Neural cell (in vitro differentiated cells): ENCODE measurements around the gene TMC1. TPM values are rescaled to one million over a fixed set of nuclear protein-coding genes. Genes with fewer than 3 reads are reported as not detected.
"Not testable (repeated sequence)": the region's sequence is repeated elsewhere in the genome, so short reads cannot be mapped to it uniquely, and the experiment has no call there.

Experiments
- H2AFZ ChIP-seq: fragments of 200-600, 300-800 bp; sonication (generic), shearing (Covaris generic); 2 replicates; pipeline ENCODE4 v1.6.0; 2014; ENCODE audit warnings: low read depth, mild to moderate bottlenecking, antibody characterized with exemption, low read length, moderate library complexity
- H3F3A ChIP-seq: fragments of 200-600 bp; shearing (Covaris generic); 2 replicates; pipeline ENCODE4 v1.6.1; 2016; ENCODE audit warnings: mild to moderate bottlenecking, moderate library complexity, mixed read lengths, antibody characterized with exemption, low read length; ENCODE audit not compliant: insufficient read depth, poor library complexity, severe bottlenecking
- H3K27ac ChIP-seq: fragments of 200-600, 300-800 bp; sonication (generic), shearing (Covaris generic); 2 replicates; pipeline ENCODE4 v1.5.1; 2014; ENCODE audit warnings: mild to moderate bottlenecking, low read length, moderate library complexity
- H3K27me3 ChIP-seq: fragments of 300-800, 200-600 bp; sonication (generic), shearing (Covaris generic); 2 replicates; pipeline ENCODE4 v1.6.0; 2014; ENCODE audit warnings: mild to moderate bottlenecking, low read depth, low read length, moderate library complexity; ENCODE audit not compliant: insufficient read depth
- H3K36me3 ChIP-seq: fragments of 300-800, 200-600 bp; sonication (generic), shearing (Covaris generic); 2 replicates; pipeline ENCODE4 v1.5.1; 2014; ENCODE audit warnings: mild to moderate bottlenecking, antibody characterized with exemption, low read length, moderate library complexity; ENCODE audit not compliant: insufficient read depth
- H3K4me2 ChIP-seq: fragments of 300-800, 200-600 bp; sonication (generic), shearing (Covaris generic); 2 replicates; pipeline ENCODE4 v1.6.0; 2014; ENCODE audit warnings: mild to moderate bottlenecking, low read length
- H3K4me3 ChIP-seq: fragments of 300-800, 200-600 bp; sonication (generic), shearing (Covaris generic); 2 replicates; pipeline ENCODE4 v1.5.1; 2014; ENCODE audit warnings: mild to moderate bottlenecking, low read length, moderate library complexity
- H3K79me2 ChIP-seq: fragments of 200-600 bp; shearing (Covaris generic); replicated peaks from 2 replicates; pipeline ENCODE4 v1.6.0; 2014; ENCODE audit warnings: mild to moderate bottlenecking, low read length, moderate library complexity; ENCODE audit not compliant: insufficient read depth
- H3K9ac ChIP-seq: fragments of 300-800, 200-600 bp; sonication (generic), shearing (Covaris generic); 2 replicates; pipeline ENCODE4 v1.6.1; 2016; ENCODE audit warnings: mild to moderate bottlenecking, low read length, mixed read lengths
- H3K9me2 ChIP-seq: fragments of 200-600 bp; shearing (Covaris generic); 2 replicates; pipeline ENCODE4 v1.6.1; 2016; ENCODE audit warnings: mild to moderate bottlenecking, low read length, mixed read lengths; ENCODE audit not compliant: insufficient read depth
- H3K9me3 ChIP-seq: fragments of 200-600, 300-800 bp; sonication (generic), shearing (Covaris generic); 2 replicates; pipeline ENCODE4 v1.6.1; 2016; ENCODE audit warnings: mild to moderate bottlenecking, mixed run types, low read length, moderate library complexity, mixed read lengths
- H4K20me1 ChIP-seq: fragments of 200-600 bp; shearing (Covaris generic); 2 replicates; pipeline ENCODE4 v1.6.1; 2016; ENCODE audit warnings: mild to moderate bottlenecking, mixed run types; ENCODE audit not compliant: insufficient read depth
- EP300 ChIP-seq: fragments of 450-650 bp; conservative IDR thresholded peaks from 2 replicates; pipeline ENCODE4 v1.6.1; 2014; ENCODE audit warnings: antibody characterized with exemption, mild to moderate bottlenecking, moderate library complexity; ENCODE audit not compliant: poor library complexity, severe bottlenecking
- EZH2 ChIP-seq: fragments of 200-600, 300-800 bp; shearing (Covaris generic), sonication (generic); IDR thresholded peaks from 2 replicates; pipeline ENCODE4 v1.6.1; 2014; ENCODE audit warnings: antibody characterized with exemption, low read length, borderline replicate concordance, mild to moderate bottlenecking; ENCODE audit not compliant: insufficient read depth, poor library complexity, severe bottlenecking
- MXI1 ChIP-seq: fragments of 450-650 bp; conservative IDR thresholded peaks from 2 replicates; pipeline ENCODE4 v1.6.1; 2014; ENCODE audit warnings: antibody characterized with exemption, mild to moderate bottlenecking; ENCODE audit not compliant: poor library complexity, severe bottlenecking
- POLR2AphosphoS5 ChIP-seq: IDR thresholded peaks from 2 replicates; pipeline ENCODE4 v1.6.1; 2012
- RAD21 ChIP-seq: fragments of 450-650 bp; conservative IDR thresholded peaks from 2 replicates; pipeline ENCODE4 v1.6.1; 2014; ENCODE audit warnings: antibody characterized with exemption, mild to moderate bottlenecking, moderate library complexity
- SMC3 ChIP-seq: fragments of 450-650 bp; conservative IDR thresholded peaks from 2 replicates; pipeline ENCODE4 v1.6.1; 2014; ENCODE audit warnings: antibody characterized with exemption, mild to moderate bottlenecking, moderate library complexity; ENCODE audit not compliant: poor library complexity
- TAF1 ChIP-seq: IDR thresholded peaks from 2 replicates; pipeline ENCODE4 v1.6.1; 2012; ENCODE audit warnings: low read depth
- polyA minus RNA-seq: library from RNA; depleted of rRNA, polyadenylated mRNA; stranded (reverse); fragments of >200 nt; gene quantifications from 2 replicates; pipeline ENCODE4 v1.2.3, GENCODE V29; 2014
- polyA plus RNA-seq: library from polyadenylated mRNA; depleted of rRNA; stranded (reverse); fragments of >200 nt; gene quantifications from 2 replicates; pipeline ENCODE4 v1.2.3, GENCODE V29; 2014
- TF ChIP-seq, protein P1 (sequence below): fragments of 450-650 bp; IDR thresholded peaks from 2 replicates; pipeline ENCODE4 v1.5.1; 2014; ENCODE audit warnings: antibody characterized with exemption, mild to moderate bottlenecking, moderate library complexity; ENCODE audit not compliant: poor library complexity, severe bottlenecking
- TF ChIP-seq, protein P2 (sequence below): IDR thresholded peaks from 2 replicates; pipeline ENCODE4 v1.6.1; 2012; ENCODE audit warnings: borderline replicate concordance

Gene TMC1
- polyA plus RNA-seq (not detected in 2 replicates), polyA minus RNA-seq (not detected in 2 replicates)

DNA sequence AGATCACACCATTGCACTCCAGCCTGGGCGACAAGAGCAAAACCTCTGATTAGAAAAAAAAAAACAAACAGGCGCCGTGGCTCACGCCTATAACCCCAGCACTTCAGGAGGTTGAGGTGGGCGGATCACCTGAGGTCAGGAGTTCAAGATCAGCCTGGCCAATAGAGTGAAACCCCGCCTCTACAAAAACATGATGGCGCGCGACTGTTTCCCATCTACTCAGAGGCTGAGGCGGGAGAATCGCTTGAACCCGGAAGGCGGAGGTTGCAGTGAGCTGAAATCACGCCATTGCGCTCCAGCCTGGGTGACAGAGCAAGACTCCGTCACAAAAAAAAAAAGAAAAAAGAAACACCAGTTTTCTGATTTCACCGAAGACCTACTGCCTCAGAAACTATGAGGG lies at the start of gene TMC1:
TMC1 (plus strand) TSS at position 193 of the 400 bp plus-strand sequence. CDS start 127,041 bp downstream, outside the sequence.
- not testable (repeated sequence) for H3K79me2 ChIP-seq, H3K4me2 ChIP-seq, H3K9me3 ChIP-seq, H3K27me3 ChIP-seq, H3F3A ChIP-seq, H4K20me1 ChIP-seq, H3K9ac ChIP-seq, H2AFZ ChIP-seq, H3K36me3 ChIP-seq, H3K27ac ChIP-seq, H3K4me3 ChIP-seq, H3K9me2 ChIP-seq

DNA sequence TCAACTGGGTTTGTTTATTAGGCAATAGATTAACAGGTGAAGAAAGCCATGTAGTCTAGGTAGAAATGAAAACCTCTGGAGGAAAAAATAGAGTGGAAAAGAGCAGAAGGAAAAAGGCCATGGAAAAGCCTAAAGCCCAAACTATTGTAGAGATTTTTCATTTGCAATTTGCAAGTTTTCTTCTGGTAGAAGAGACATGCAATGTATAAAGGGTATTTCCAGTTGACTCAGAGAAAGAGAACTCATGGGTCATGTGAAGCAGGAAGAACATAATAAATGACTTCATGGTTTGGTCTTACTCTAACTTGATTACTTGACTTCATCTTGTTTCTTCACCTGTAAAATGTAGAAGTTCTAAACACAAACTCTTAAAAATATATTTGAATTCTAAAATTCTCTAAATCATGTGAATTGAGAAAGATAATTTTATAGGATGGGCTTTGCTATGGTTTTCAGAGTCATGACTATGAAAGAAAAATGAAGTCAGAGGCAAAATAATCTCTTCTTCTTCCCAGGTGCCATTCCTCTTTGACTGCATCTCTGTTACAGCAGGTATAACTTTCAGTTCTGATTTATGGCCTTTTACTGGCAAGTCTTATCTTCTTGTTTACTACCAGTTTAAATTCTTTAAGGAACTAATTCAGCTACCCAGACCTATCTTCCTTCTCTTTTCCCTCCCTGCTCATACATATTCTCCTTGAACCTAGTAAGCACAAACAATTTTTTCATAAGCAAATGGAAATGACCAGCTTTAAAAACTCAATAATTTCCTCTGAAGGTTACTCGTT lies 47.7 kb upstream of the TMC1 start:
- H2AFZ ChIP-seq: no peak overlapping the region

More for the DNA sequence above, 47.7 kb upstream of the TMC1 start:
- Histone ChIP-seq H4K20me1 (no peaks in the 10 kb centered on the region), H3K27ac (no peak overlapping the region), H3K9me3 (no peaks in the 10 kb centered on the region), H3F3A (no peaks in the 10 kb centered on the region), H3K9me2 (no peaks in the 10 kb centered on the region), H3K4me3 (no peak overlapping the region), H3K79me2 (no peaks in the 10 kb centered on the region), H3K9ac (no peak overlapping the region), H3K4me2 (no peak overlapping the region), H3K36me3 (no peaks in the 10 kb centered on the region), H3K27me3 (no peaks in the 10 kb centered on the region)
- TF ChIP-seq SMC3: no peak
- no peak for TF ChIP-seq MXI1
- no peak for TF ChIP-seq EP300
- TF ChIP-seq, protein P1, sequence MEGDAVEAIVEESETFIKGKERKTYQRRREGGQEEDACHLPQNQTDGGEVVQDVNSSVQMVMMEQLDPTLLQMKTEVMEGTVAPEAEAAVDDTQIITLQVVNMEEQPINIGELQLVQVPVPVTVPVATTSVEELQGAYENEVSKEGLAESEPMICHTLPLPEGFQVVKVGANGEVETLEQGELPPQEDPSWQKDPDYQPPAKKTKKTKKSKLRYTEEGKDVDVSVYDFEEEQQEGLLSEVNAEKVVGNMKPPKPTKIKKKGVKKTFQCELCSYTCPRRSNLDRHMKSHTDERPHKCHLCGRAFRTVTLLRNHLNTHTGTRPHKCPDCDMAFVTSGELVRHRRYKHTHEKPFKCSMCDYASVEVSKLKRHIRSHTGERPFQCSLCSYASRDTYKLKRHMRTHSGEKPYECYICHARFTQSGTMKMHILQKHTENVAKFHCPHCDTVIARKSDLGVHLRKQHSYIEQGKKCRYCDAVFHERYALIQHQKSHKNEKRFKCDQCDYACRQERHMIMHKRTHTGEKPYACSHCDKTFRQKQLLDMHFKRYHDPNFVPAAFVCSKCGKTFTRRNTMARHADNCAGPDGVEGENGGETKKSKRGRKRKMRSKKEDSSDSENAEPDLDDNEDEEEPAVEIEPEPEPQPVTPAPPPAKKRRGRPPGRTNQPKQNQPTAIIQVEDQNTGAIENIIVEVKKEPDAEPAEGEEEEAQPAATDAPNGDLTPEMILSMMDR: no peak
- TF ChIP-seq TAF1: no peak
- TF ChIP-seq, protein P2, sequence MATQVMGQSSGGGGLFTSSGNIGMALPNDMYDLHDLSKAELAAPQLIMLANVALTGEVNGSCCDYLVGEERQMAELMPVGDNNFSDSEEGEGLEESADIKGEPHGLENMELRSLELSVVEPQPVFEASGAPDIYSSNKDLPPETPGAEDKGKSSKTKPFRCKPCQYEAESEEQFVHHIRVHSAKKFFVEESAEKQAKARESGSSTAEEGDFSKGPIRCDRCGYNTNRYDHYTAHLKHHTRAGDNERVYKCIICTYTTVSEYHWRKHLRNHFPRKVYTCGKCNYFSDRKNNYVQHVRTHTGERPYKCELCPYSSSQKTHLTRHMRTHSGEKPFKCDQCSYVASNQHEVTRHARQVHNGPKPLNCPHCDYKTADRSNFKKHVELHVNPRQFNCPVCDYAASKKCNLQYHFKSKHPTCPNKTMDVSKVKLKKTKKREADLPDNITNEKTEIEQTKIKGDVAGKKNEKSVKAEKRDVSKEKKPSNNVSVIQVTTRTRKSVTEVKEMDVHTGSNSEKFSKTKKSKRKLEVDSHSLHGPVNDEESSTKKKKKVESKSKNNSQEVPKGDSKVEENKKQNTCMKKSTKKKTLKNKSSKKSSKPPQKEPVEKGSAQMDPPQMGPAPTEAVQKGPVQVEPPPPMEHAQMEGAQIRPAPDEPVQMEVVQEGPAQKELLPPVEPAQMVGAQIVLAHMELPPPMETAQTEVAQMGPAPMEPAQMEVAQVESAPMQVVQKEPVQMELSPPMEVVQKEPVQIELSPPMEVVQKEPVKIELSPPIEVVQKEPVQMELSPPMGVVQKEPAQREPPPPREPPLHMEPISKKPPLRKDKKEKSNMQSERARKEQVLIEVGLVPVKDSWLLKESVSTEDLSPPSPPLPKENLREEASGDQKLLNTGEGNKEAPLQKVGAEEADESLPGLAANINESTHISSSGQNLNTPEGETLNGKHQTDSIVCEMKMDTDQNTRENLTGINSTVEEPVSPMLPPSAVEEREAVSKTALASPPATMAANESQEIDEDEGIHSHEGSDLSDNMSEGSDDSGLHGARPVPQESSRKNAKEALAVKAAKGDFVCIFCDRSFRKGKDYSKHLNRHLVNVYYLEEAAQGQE: no peak
- TF ChIP-seq POLR2AphosphoS5: no peak
- TF ChIP-seq RAD21: no peak
- TF ChIP-seq EZH2: no peak
